PC-3 (cell line): ENCODE data around the gene SHISAL2B. TPM values are rescaled to one million over a fixed set of nuclear protein-coding genes. Genes with fewer than 3 reads are reported as not detected.

Experiments
- ATAC-seq: fragments of 200-7000 bp; cut with Tn5 transposase; 2 replicates; pipeline ENCODE4 v1.9.1; 2020; ENCODE audit warnings: mild to moderate bottlenecking, moderate library complexity
- BruUV-seq: library from RNA; stranded (reverse); fragments of 400-500 nt; replicated peaks from 2 replicates; lab custom pipeline; 2021; lab: Mats Ljungman, UMichigan
- CTCF ChIA-PET: fragments of 300-600 bp; sonication (Branson Sonifier 250); formaldehyde crosslinking; loops from one replicate; lab custom pipeline; 2022; ENCODE audit warnings: antibody characterized with exemption; lab: Charles Lee
- POLR2A ChIA-PET: fragments of 300-600 bp; sonication (Branson Sonifier 250); formaldehyde crosslinking; loops from one replicate; lab custom pipeline; 2022; ENCODE audit warnings: antibody characterized with exemption; ENCODE audit not compliant: unreplicated experiment; lab: Charles Lee
- DNase-seq: peaks from one replicate; pipeline ENCODE4 v3.0.0-alpha.2; 2015
- H2AFZ ChIP-seq: fragments of 300-600 bp; sonication (generic); 2 replicates; pipeline ENCODE4 v1.6.0; 2016; ENCODE audit warnings: antibody characterized with exemption, low read length
- H3F3A ChIP-seq: fragments of 300-600 bp; sonication (generic); one replicate; pipeline ENCODE4 v1.6.0; 2017; ENCODE audit warnings: antibody characterized with exemption, low read length, control low read depth, mild to moderate bottlenecking; ENCODE audit not compliant: unreplicated experiment
- H3K27ac ChIP-seq: fragments of 300-600 bp; sonication (generic); 2 replicates; pipeline ENCODE4 v1.5.1; 2016; ENCODE audit warnings: mild to moderate bottlenecking, low read length
- H3K27me3 ChIP-seq: fragments of 300-600 bp; sonication (generic); 2 replicates; pipeline ENCODE4 v1.6.1; 2016; ENCODE audit warnings: low read length, mixed read lengths
- H3K36me3 ChIP-seq: fragments of 300-600 bp; sonication (generic); 2 replicates; pipeline ENCODE4 v1.6.1; 2016; ENCODE audit warnings: low read depth, mixed run types, low read length, mixed read lengths
- H3K4me1 ChIP-seq: fragments of 300-600 bp; sonication (generic); 2 replicates; pipeline ENCODE4 v1.5.1; 2016; ENCODE audit warnings: low read length; ENCODE audit not compliant: insufficient read depth
- H3K4me2 ChIP-seq: fragments of 300-600 bp; sonication (generic); 2 replicates; pipeline ENCODE4 v1.6.0; 2016; ENCODE audit warnings: low read length
- H3K4me3 ChIP-seq: fragments of 300-600 bp; sonication (generic); 2 replicates; pipeline ENCODE4 v1.5.1; 2016; ENCODE audit warnings: mild to moderate bottlenecking, low read length, mixed read lengths
- H3K79me2 ChIP-seq: fragments of 300-600 bp; sonication (generic); 2 replicates; pipeline ENCODE4 v1.6.1; 2017; ENCODE audit warnings: low read length, mixed read lengths
- H3K9ac ChIP-seq: fragments of 300-600 bp; sonication (generic); 2 replicates; pipeline ENCODE4 v1.6.0; 2016; ENCODE audit warnings: mild to moderate bottlenecking, low read length
- H3K9me2 ChIP-seq: fragments of 300-600 bp; sonication (generic); replicated peaks from 2 replicates; pipeline ENCODE4 v1.6.1; 2016; ENCODE audit warnings: mixed run types, low read length, mixed read lengths
- H3K9me3 ChIP-seq: fragments of 300-600 bp; sonication (generic); 2 replicates; pipeline ENCODE4 v1.6.1; 2016; ENCODE audit warnings: low read length, mixed read lengths
- H4K20me1 ChIP-seq: fragments of 300-600 bp; sonication (generic); 2 replicates; pipeline ENCODE4 v1.6.1; 2016; ENCODE audit warnings: low read length, mixed read lengths
- CTCF ChIP-seq: fragments of 300-600 bp; sonication (generic); conservative IDR thresholded peaks from 2 replicates; pipeline ENCODE4 v1.5.1; 2017; ENCODE audit warnings: antibody characterized with exemption, low read depth, mild to moderate bottlenecking, low read length
- EZH2 ChIP-seq: fragments of 300-600 bp; sonication (generic); IDR thresholded peaks from one replicate; pipeline ENCODE4 v1.6.1; 2017; ENCODE audit warnings: antibody characterized with exemption, mild to moderate bottlenecking, low read length; ENCODE audit not compliant: unreplicated experiment
- EZH2phosphoT487 ChIP-seq: fragments of 300-600 bp; sonication (generic); IDR thresholded peaks from 2 replicates; pipeline ENCODE4 v1.6.1; 2018; ENCODE audit warnings: mild to moderate bottlenecking, antibody characterized with exemption, low read length, borderline replicate concordance
- intact Hi-C: fragments of 100-400 bp; cut with micrococcal nuclease; formaldehyde crosslinking; loops from 2 replicates; pipeline ENCODE4 v1.9.0; 2023
- total RNA-seq: library from RNA; depleted of rRNA; stranded (reverse); fragments of >200 nt; gene quantifications from 2 replicates; pipeline ENCODE4 v1.2.3, GENCODE V29; 2014

SHISAL2B gene
- total RNA-seq, 1 experiment from 2014 or later: 0.62 TPM

GRCh38 chr5:64749385-64749784 is 59.1 kb downstream of the SHISAL2B start:
- no peak for ATAC-seq
- DNase-seq: no peak
- H3K36me3 ChIP-seq: no peaks in the 10 kb centered on the region; the same call in 1 of the 2 replicates
- H3K9me2 ChIP-seq: no peaks in the 10 kb centered on the region
- ChIA-PET POLR2A (no interaction called here), CTCF (no interaction called here)
- H2AFZ ChIP-seq: no peak overlapping the region
- no peak overlapping the region for H3K27ac ChIP-seq
- H3K9ac ChIP-seq: no peak overlapping the region
- no peaks in the 10 kb centered on the region for H3K9me3 ChIP-seq
- H4K20me1 ChIP-seq: no peaks in the 10 kb centered on the region
- BruUV-seq: no TSS peak
- H3K4me3 ChIP-seq: no peak overlapping the region
- H3K79me2 ChIP-seq: no peaks in the 10 kb centered on the region
- H3K4me2 ChIP-seq: no peak overlapping the region
- H3K27me3 ChIP-seq: no peaks in the 10 kb centered on the region
- no peaks in the 10 kb centered on the region for H3K4me1 ChIP-seq
- H3F3A ChIP-seq: no peaks in the 10 kb centered on the region
- intact Hi-C loops: no loop called here
- TF ChIP-seq EZH2 (no peak), CTCF (no peak), EZH2phosphoT487 (no peak)

GRCh38 chr5:64754066-64754465 is 63.8 kb downstream of the SHISAL2B start:
- H3K4me2 ChIP-seq: no peak overlapping the region
- H3K9me2 ChIP-seq: no peaks in the 10 kb centered on the region
- CTCF ChIA-PET: no interaction called here
- no peak for ATAC-seq
- POLR2A ChIA-PET: no interaction called here
- H2AFZ ChIP-seq: no peak overlapping the region
- intact Hi-C loops: no loop called here
- BruUV-seq: no TSS peak
- H3K27ac ChIP-seq: no peak overlapping the region
- H3K36me3 ChIP-seq: no peaks in the 10 kb centered on the region; the same call in 1 of the 2 replicates
- no peaks in the 10 kb centered on the region for H3K27me3 ChIP-seq
- no peak overlapping the region for H3K4me3 ChIP-seq
- H3K79me2 ChIP-seq: peaks cover 31% of the 10 kb centered on the region
- 0 out of 2 replicates have a peak, but pooled peaks cover 2% of the 10 kb centered on the region for H4K20me1 ChIP-seq
- DNase-seq: no peak
- TF ChIP-seq EZH2 (no peak), CTCF (no peak), EZH2phosphoT487 (no peak)
- no peaks in the 10 kb centered on the region for H3F3A ChIP-seq
- H3K4me1 ChIP-seq: no peaks in the 10 kb centered on the region
- no peak overlapping the region for H3K9ac ChIP-seq
- no peaks in the 10 kb centered on the region for H3K9me3 ChIP-seq

GRCh38 chr5:64758901-64759300 is 68.6 kb downstream of the SHISAL2B start:
- Histone ChIP-seq H3K9ac (no peak overlapping the region), H3K27me3 (no peaks in the 10 kb centered on the region), H3K9me2 (no peaks in the 10 kb centered on the region), H3K4me1 (no peaks in the 10 kb centered on the region), H3K4me3 (no peak overlapping the region), H3K4me2 (no peak overlapping the region), H3K36me3 (no peaks in the 10 kb centered on the region), H4K20me1 (0 out of 2 replicates have a peak, but pooled peaks cover 4% of the 10 kb centered on the region), H3K27ac (no peak overlapping the region), H3F3A (no peaks in the 10 kb centered on the region), H2AFZ (no peak overlapping the region), H3K9me3 (no peaks in the 10 kb centered on the region), H3K79me2 (peaks cover 69% of the 10 kb centered on the region)
- CTCF ChIA-PET: no interaction called here
- intact Hi-C loops: no loop called here
- TF ChIP-seq EZH2phosphoT487 (no peak), CTCF (no peak), EZH2 (no peak)
- ATAC-seq: no peak
- DNase-seq: no peak
- POLR2A ChIA-PET: no interaction called here
- no TSS peak for BruUV-seq
